ENCODE measurements around the gene NPHS1.
A peak's percentile ranks its signal among the peaks of the same experiment; 100 is the strongest.
"Not testable (repeated sequence)": the region's sequence is repeated elsewhere in the genome, so short reads cannot be mapped to it uniquely, and the experiment has no call there.

Gene NPHS1

DNA sequence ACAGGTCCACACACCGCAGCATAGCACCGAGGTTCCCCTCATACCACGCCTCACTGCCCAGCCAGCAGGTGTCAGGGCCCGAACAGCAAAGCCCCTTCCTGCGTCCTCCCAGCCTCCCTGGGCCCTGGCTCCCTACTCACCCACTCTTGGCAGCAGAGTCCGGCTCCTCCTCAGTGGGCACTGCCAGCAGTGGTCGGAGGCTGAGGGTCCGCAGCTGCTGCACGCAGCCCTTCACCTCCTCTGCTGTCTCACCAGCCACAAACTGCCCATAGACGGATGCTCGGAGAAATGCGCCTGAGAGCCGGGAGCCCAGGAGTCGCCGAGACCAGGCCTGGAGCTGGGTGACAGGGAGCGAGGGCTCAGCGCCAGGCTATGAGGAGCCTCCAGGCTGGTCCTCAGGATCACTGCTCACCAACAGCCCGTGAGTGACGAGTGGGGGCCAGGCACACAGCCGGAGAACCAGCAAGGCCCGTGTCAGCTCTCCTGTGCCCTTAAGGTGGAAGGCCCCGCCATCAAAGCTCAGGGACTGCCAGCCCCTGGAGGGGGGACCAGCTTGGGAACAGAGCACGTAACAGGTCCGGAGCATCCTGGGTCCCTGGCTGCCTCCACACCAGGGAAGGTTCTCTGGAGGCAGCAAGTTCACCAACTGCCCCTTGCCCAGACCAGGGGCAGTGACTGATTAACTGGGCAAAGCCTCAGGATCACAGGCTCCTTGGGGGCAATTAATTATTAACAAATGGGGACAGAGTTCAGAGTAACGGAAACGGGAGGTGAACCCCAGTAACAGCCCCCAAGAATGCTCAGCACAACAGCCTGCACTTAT, 39.9 kb downstream of the NPHS1 start, which contains the start of gene PRODH2:
Gene PRODH2, minus strand, starts transcription at position 626 of the 823 bp plus-strand sequence. Its CDS starts 40 bp downstream, at position 586.
- no peak for DNase-seq (ENCODE audit: low spot score)

DNA sequence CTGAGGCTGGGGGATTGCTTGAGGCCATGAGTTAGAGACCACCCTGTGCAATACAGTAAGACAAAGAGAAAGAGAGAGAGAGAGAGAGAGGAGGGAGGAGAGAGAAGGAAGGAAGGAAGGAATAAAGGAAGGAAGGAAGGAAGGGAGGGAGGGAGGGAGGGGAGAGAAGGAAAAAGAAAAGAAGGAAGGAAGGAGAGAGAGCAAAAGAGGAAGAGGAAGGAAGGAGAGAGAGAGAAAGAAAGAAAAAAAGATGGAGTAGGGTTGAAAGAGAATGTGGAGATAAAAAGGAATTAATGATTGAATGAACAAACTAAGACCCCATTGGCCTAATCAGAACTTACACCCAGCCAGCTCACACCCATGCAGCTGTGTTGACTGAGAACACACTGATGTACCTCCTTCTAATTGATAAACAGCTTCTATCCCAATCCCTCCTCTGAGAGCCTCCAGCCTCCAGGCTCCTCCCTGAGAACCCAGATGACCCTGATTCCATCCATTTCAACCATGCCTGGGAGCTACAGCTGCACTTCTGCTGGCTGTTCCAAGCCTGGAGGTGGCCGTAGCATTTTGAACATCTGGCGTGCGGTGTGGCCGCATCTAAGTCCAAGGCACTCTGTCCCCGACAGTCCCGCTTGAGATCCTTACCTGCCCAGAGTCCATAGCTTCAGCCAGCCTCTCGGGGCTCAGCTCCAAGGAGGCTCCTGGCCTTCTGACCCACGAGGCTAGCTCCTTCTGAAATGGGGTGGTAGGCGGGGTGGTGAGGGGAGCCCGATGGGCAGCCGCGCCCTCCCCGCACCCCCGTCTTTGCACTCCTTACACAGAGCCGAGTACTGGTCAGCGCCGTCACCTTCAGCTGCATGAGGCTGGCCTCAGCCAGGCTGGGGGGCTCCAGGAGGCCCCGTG, 40.7 kb downstream of the NPHS1 start:
- no peak for DNase-seq (ENCODE audit: low spot score)

DNA sequence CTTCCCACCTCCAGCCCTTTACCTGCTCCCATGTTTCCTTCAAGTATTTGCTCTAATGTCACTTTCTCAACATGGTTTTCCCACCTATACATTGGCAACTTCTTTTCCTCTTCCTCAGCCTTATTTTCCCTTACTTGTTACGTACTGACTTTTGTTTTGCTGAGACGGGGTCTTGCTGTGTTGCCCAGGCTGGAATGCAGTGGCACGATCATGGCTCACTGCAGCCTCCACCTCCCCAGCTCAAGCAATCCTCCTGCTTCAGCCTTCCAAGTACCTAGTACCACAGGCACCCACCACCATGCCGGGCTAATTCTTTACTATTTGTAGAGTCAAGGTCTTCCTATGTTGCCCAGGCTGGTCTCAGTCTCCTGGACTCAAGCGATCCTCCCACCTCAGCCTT, 44.7 kb downstream of the NPHS1 start:
- no peak for DNase-seq (ENCODE audit: low spot score)

DNA sequence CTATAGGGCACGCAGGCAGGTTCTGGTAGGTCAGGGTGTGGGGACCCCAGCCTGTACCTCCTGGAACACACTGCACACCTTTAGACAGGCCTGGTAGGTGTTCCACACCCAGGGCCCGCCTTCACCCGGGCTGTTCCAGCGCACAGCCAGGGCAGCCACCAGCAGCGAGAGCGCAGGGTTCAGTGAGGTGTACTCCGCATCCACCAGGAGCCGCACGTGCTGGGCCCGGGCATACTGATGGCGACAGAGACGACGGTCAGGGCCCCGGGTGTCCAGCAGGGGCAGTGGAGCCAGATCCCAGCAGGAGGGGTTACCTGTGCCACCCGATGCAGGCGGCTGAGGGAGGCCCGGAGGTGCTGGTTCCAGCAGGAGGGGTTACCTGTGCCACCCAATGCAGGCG, 45.7 kb downstream of the NPHS1 start:
- no peak for DNase-seq (ENCODE audit: low spot score)

DNA sequence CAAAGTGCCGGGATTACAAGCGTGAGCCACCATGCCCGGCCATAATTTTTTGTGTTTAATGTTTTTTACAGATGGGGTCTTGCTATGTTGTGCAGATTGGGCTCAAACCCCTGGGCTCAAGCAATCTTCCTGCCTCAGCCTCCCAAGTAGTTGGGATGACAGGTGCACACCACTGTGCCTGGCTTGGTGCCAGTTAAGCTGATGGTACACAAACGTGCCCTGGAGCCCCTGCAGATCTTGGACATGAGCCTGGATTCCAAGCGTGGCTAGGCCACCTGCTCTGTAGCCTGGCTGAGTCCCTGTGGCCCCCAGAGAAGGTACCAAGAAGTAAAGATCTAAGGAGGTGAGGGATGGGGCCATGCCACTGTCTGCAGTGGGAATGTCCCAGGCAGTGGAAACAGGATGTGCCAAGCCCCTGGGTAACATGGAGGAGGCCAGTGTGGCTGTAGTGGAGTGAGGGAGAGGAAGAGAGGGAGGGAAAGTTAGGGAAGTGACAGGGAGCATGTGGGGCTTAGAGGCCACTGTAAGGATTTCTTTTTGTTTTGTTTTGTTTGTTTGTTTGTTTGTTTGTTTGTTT, 46.7 kb downstream of the NPHS1 start:
- DNase-seq (ENCODE audit: low spot score), result no peak

DNA sequence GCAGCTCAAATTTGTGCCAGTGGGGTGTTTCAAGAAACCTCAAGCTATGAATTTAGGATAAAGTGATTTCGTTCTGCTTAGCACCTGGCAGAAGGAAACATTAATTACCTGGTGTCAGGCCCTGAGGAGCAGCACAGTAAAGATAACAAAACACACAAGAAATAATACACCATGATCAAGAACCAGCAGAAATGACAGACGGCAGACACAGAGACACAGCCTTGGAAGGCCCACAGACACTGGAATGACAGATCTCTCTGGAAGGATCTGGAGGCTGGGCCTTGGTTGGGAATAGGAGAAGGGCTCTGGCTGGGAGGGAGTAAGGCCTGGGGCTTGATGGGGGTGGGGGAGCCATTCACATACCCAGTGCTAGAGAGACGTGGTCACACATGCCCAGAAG, 50.5 kb downstream of the NPHS1 start:
- DNase-seq (ENCODE audit: low spot score), result no peak

DNA sequence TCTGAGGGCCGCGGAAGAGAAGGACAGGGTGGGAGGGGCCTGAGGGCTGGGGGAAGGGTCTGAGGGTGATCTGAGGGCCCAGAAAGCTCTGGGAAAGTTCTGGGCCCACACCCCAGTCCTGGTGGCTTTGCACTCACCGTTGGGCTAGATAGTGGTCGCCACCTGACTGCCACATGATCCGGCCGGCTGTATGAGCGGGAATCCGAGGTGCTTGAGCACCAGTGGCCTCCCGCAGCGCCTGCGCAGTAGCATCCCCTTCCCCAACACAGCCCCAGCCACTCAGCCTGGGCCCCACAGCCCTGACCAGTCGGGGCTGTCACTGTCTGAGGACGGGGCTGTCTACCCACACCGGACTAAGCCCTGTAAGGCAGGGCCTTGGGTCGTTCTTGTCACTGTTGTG, 54.6 kb downstream of the NPHS1 start:
- DNase-seq (ENCODE audit: low spot score), result peak; percentile 28

DNA sequence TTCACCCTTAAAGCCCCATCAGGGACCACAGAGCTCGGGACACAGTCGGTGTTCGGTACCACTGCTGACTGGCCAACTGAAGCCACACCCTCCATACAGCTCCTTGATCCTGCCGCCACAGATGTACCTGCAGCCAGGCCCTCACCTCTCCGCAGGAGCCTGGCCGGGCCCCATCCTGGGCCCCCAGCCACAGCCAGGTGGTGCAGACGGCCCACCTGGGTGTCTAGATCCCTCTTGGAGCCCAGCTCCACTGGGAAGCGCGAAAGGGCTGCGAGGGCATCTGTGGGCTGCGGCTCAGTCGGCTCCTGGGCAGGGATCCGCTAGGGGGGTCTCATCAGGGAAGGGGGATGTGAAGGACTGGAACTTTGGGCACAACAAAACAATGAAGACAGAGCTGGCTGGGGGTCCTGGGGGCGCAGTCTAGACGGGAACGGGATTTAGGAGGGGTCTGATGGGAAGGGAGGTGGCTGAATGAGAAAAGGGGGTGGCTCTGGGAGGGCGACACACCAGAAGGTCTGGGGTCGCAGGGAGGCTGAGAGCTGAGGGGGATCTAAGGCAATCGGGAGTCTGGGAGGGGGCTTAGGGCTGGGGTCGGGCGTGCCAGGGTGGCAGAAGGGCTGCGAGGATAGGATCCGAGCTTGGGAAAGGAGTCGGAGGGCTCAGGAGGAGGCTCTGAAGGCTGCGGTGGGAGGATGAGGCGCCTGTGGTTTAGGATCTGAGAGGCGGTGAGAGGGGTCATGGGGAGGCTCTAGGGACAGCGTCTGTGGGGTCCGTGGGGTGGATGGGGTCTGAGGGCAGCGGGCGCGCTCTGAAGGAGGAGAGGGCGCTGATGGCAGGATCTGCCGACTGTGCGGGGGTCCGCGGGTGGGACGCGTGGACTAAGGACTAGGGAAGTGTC, 55.4 kb downstream of the NPHS1 start:
- no peak for DNase-seq (ENCODE audit: low spot score)

DNA sequence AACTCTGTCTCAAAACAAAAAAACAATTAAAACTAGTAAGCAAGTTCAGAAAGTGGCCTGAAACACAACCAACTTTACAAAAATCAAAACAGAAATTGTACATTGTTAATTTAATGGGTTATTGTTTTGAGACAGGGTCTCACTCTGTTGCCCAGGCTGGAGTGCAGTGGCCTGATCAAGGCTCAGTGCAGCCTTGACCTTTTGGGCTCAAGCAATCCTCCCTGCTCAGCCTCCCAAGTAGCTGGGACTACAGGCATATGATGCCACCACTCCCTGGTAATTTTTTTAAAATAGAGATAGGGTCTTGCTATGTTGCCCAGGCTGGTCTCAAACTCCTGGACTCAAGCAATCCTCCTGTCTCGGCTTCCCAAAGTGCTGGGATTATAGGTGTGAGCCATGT, 56.7 kb downstream of the NPHS1 start:
- not testable (repeated sequence) for DNase-seq (ENCODE audit: low spot score)

DNA sequence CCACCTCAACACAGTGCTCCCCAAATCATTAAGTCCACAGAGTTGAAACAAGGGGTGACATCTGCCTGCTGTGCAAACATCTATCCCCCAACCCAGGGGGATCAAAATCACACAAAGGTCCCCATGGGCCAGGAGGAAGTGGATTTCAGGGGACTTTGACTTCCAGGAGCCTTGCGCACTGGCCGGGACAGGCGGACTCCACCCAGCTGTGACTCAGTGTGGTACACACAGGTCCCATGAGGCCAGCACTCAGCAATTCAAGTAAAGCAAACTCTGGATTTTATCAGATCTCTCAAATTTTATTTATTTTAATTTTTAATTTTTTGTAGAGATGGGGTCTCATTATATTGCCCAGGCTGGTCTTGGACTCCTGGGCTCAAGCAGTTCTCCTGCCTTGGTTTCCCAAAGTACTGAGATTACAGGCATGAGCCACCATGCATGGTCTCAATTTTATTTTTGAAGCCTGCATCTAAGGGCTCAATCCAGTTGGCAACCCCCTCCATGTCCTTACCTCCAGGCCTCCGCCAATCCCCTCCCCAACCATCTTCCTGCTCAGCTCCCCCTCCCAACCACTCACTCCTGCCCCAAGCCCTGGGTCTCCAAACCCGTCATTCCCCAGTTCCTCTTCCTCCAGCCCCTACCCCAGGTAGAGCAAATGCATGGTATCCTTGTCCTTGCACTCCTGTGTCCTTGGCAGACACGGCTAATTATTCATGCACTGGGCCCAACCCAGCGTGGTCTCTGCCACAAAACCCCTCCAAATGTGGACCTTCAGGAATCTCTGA, 58.7 kb downstream of the NPHS1 start:
- DNase-seq (ENCODE audit: low spot score), result no peak

DNA sequence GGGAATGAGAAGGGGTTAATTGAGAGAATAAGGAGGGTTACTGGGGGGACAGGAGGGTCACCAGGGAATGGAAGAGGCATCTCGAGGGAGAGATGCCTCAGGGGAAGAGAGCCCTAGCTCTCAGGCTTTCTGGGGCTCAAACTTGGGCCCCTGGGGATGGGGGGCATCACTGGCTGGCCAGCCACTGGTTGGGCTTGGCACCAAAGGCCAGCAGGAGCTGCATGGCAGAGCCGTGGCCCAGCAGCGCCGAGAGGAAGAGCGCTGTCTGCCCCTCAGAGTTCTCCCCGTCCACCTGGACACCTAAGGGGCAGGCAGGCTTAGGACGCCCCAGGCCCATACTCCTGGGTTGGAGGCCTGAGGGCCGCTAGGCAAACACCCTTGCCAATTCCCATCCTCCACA, 59.4 kb downstream of the NPHS1 start:
- DNase-seq (ENCODE audit: low spot score), result no peak

DNA sequence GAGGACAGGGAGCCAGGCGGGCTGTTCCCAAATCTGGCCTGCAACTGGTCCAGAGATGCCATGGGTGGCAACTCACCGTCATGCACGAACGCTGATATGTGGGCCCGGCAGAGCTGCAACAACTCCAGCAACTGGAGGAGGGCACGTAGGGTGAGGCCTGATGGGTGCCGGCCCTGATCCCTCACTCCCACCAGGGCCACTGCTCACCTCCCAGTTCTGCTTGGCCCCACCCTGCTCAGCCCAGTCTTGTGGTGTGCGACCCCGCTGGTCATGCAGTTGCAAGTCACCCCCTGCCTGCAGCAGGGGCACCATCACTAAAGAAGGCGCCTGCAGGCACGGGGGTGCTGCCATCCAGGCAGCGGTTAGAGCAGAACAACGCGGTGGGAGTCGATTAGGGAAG, 60.0 kb downstream of the NPHS1 start:
- DNase-seq (ENCODE audit: low spot score), result no peak

DNA sequence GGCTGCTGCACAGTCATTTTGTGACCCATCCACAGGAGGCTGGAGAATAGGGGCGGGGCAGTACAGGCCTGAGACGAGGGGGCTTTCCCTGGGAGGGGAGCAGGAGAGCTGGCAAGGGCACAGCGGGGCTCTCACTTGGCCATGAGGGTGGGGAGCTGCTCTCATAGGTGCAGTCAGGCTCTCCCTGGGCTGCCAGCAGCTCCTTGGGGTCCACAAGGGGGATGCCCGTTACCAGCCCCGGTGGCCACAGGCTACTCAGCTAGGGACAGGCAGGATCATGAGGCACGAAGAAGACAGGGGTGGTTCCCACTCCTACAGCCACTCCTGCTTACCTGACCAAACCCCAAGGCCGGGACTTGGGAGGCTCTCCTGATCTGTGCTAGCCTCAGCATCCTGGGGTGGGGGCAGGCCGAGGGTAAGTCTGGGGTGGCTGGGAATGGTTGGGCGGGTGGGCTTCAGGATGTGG, 60.5 kb downstream of the NPHS1 start:
- DNase-seq (ENCODE audit: low spot score), result no peak

DNA sequence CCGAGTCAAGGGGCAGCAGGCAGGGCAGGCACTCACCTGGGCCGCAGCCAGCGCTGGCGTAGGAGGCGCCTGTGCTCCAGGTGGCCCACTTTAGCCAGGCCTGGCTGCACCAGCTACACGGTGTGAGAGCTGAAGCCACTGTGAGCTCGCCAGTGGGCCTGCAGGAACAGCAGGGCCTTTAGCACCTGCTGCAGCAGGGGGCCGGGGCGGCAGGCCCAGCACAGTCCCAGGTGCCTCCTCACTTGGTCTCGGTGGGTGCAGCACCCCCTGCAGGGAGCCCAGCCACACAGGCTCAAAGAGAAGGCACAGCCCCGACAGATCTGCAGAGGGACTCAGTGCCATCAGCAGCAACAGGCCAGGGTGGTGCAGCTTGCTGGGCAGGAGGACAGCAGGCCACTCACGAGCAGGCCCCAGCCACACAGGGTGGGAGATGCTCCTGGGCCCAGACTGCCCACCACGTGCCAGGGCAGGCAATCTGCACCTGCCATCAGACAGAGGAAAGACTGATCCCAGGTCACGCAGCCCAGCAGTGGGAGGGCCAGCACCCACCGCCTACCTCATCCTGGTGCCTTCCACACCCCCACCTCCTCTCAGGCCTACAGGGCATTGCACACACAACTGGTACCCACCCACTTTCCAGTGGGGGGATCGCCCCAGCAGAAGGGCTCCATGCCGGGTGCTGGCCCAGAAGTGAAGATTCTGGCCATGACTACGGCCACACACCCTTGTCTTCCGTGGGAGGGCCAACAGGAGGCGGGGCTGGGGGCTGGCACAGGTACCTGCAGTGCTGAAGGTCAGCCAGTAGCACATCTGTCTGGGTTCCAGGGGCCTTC, 61.1 kb downstream of the NPHS1 start:
- peak; percentile 58 for DNase-seq (ENCODE audit: low spot score)

DNA sequence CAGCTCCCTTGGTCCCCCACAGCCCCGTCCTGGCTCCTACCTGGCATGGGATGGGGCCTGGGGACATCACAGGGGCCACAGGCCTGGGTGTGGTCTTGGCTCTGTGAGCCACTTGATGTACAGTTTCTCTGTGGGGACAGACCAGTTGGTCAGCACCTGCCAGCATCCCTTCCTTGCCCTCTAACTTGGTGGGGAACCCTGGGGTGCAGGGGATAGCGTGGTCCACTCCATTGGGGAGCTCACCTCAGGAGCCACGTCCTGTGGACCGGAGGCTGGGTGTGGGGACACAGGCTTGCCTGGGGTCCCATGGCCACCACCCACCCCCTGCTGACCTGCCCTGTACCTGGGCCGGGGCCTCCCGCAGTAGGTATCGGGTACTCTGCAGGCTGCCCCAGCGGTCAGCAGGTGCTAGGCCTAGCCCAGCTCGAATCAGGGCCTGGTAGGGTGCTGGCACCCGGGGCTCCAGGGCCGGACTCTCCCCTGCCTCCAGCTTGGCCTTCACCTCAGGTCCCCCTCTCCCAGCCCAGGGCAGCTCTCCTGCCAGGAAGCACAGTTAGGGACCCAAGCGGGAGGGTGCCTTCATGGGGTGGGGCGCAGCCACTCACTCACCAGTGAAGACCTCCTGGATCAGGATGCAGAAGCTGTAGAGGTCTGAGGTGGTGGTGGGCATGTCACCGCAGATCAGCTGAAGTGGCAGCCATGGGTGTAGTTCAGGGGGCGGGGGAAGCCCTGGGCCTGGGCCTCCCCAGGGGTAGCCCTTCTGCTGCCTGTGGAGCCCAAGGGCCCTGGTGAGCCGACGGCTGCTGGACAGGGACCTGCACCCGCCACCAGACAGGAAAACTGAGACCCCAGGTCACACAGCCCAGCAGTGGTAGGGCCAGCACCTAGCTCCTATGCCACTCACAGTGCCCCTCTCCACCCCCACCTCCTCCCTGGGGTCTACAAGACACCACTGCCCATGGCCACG, 62.0 kb downstream of the NPHS1 start:
- DNase-seq (ENCODE audit: low spot score), result no peak

DNA sequence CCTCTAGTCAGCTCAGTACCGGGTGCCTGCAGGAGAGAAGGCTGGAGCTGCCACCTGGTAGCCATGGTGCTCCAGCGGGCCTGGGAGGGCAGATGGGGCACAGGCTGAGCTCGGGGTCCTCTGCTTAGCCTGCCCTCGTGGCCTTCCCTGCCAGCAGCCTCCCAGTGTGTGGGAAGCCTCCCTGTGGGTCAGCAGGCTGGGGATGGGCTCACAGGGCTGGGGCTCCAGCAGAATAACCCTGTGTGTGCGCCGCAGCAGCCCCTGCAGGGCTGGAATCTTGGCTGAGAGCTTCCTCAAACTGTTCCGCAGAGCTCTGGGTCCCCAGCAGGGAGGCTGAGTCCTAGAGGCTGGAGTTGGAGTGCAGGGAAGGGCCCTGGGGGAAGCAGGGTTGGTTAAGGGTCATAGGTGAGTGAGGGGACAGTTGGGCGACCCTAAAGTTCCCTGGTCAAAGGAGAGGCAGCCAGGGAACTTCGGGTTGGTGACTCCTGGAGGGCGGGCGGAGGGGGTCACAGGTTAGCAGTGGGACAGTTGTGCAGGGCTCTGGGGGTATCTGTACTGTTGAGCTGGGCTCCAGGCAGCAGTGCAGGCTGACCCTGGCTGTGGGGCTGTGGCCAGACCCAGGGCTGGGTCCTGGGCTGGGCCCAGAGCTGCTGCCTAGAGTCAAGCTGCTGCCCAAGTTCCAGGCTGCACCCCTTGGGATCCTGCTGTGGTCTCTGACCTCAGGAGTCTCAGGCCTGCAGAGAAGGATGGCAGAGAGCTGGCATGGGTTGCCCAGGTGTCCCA, 62.9 kb downstream of the NPHS1 start:
- DNase-seq (ENCODE audit: low spot score), result no peak

DNA sequence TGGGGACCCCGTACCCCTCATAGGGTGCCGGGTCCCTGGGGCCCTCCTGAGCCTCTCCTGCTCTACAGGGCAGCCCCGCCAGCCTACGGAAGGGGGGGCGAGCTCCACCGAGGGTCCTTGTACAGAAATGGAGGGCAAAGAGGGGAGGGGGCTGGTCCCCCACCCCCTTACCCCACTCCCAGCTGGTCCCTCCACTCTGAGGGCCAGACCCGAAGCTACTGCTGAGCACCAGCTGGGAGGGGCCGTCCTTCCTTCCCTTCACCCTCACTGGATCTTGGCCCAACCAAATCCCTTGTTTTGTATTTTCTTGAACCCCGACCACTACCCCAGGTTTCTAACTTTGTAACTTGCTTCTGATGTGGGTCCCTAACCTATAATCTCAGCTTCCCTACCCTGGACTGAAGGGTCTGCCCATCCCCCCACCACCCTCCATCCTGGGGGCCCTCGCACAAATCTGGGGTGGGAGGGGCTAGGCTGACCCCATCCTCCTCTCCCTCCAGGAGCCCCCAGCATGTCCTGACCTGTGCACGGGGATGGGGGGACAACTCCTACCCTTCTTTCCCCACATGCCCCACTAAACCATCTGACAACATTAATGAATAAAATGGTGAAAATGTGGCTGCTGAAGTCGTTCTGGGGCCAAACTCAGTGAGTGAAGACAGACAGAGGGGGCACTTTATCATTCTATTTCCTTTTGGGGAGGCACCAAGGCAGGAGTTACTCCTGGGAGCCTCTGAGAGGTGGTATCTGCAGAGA, 63.9 kb downstream of the NPHS1 start:
- no peak for DNase-seq (ENCODE audit: low spot score)
